ENCODE data around the gene GPX5. TPM values are rescaled to one million over a fixed set of nuclear protein-coding genes. Genes with fewer than 3 reads are reported as not detected.

Gene GPX5
- total and polyA plus RNA-seq, 10 of the 15 experiments (the other 5 are each of a cell fraction or from before 2014, with no cell fraction given), result not detected

DNA sequence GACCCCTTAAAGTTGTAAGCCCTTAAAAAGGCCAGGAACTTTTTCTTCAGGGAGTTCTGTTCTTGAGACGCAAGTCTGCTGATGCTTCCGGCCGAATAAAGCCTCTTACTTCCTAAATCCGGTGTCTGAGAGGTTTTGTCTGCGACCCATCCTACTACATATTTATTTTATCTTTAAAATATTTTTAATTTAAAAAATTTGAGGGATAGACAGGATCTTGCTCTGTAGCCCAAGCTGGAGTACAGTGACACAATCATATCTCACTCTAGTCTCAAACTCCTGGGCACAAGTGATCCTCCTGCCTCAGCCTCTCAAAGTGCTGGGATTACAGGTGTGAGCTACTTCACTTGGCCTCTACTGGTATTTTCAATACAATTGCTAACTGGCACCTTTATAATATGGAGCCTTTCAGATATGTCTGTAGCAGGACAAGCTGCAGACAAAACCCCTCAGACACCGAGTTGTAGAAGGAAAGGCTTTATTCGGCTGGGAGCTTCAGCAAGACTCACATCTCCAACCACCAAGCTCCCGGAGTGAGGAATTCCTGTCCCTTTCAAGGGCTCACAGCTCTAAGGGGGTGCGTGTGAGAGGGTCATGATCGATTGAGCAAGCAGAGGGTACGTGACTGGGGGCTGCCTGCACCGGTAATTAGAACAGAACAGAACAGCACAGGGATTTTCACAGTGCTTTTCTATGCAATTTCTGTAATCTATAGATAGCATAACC is 41.0 kb downstream of the GPX5 start:
- CTCF ChIA-PET, result no interaction called here
- Histone ChIP-seq H3K4me3 (no peak overlapping the region), H4K20me1 (ENCODE audit: control insufficient read depth, insufficient read depth) (no peaks in the 10 kb centered on the region), H3K79me2 (ENCODE audit: control insufficient read depth, insufficient read depth, low read length) (no peaks in the 10 kb centered on the region), H2AFZ (ENCODE audit: control insufficient read depth, low read depth, low read length) (no peak overlapping the region), H3K9ac (ENCODE audit: control insufficient read depth, insufficient read depth, low read length) (no peak overlapping the region), H3K9me3 (replicated peaks; ENCODE audit: control insufficient read depth, insufficient read depth, low read length) (peaks cover 3% of the 10 kb centered on the region; the same call in 2 of the 3 replicates), H3K36me3 (ENCODE audit: control insufficient read depth in 2 of 2, insufficient read depth in 2 of 2, low read length in 1 of 2) (no peaks in the 10 kb centered on the region), H3K4me2 (ENCODE audit: control insufficient read depth, insufficient read depth) (no peak overlapping the region), H3K27me3 (replicated peaks in 1 of 2; ENCODE audit: control insufficient read depth in 2 of 2, insufficient read depth in 2 of 2, low read length in 1 of 2) (no peaks in the 10 kb centered on the region), H3K27ac (ENCODE audit: control insufficient read depth, insufficient read depth) (no peak overlapping the region), H3K4me1 (ENCODE audit: control insufficient read depth, insufficient read depth, low read length) (no peaks in the 10 kb centered on the region)
- DNase-seq (ENCODE audit: low read depth, low spot score) (no peak), ATAC-seq (no peak), FAIRE-seq (no peak)
- POLR2A ChIA-PET, result no interaction called here
- intact Hi-C loops (cut with micrococcal nuclease; ENCODE audit: unreplicated experiment), result no loop called here
- BruUV-seq (replicated peaks), result no TSS peak
- SMC1A ChIA-PET (ENCODE audit: uncharacterized antibody, unreplicated experiment), result no interaction called here
- in situ Hi-C loops (cut with MboI), result no loop called here
- RAD21 ChIA-PET (ENCODE audit: unreplicated experiment), result no interaction called here
- 48% methylated on average over 12 of the region's 12 CpGs for WGBS (ENCODE audit: insufficient coverage, insufficient replicate concordance, low lambda C conversion rate, missing lambda C conversion rate)
- TF ChIP-seq RFX5 (IDR thresholded peaks at IDR 0.05; ENCODE audit: low read depth, low read length), result no peak
- no peak for TF ChIP-seq TBL1XR1 (IDR thresholded peaks at IDR 0.05; ENCODE audit: low read depth, low read length)
- TF ChIP-seq, protein P1, sequence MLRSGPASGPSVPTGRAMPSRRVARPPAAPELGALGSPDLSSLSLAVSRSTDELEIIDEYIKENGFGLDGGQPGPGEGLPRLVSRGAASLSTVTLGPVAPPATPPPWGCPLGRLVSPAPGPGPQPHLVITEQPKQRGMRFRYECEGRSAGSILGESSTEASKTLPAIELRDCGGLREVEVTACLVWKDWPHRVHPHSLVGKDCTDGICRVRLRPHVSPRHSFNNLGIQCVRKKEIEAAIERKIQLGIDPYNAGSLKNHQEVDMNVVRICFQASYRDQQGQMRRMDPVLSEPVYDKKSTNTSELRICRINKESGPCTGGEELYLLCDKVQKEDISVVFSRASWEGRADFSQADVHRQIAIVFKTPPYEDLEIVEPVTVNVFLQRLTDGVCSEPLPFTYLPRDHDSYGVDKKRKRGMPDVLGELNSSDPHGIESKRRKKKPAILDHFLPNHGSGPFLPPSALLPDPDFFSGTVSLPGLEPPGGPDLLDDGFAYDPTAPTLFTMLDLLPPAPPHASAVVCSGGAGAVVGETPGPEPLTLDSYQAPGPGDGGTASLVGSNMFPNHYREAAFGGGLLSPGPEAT (IDR thresholded peaks at IDR 0.05; ENCODE audit: low read depth), result no peak
- TF ChIP-seq RCOR1 (conservative IDR thresholded peaks at IDR 0.05; ENCODE audit: low read depth, low read length), result no peak
- TF ChIP-seq SREBF2 (IDR thresholded peaks at IDR 0.05; ENCODE audit: low read length), result no peak
- TF ChIP-seq IRF4 (IDR thresholded peaks at IDR 0.05; ENCODE audit: low read depth, low read length), result no peak
- no peak for TF ChIP-seq POLR2AphosphoS5 (IDR thresholded peaks at IDR 0.05; ENCODE audit: low read length)
- no peak for TF ChIP-seq HDAC6 (IDR thresholded peaks at IDR 0.05; ENCODE audit: unreplicated experiment)
- no peak for TF ChIP-seq YBX1 (IDR thresholded peaks at IDR 0.05)
- TF ChIP-seq, protein P2, sequence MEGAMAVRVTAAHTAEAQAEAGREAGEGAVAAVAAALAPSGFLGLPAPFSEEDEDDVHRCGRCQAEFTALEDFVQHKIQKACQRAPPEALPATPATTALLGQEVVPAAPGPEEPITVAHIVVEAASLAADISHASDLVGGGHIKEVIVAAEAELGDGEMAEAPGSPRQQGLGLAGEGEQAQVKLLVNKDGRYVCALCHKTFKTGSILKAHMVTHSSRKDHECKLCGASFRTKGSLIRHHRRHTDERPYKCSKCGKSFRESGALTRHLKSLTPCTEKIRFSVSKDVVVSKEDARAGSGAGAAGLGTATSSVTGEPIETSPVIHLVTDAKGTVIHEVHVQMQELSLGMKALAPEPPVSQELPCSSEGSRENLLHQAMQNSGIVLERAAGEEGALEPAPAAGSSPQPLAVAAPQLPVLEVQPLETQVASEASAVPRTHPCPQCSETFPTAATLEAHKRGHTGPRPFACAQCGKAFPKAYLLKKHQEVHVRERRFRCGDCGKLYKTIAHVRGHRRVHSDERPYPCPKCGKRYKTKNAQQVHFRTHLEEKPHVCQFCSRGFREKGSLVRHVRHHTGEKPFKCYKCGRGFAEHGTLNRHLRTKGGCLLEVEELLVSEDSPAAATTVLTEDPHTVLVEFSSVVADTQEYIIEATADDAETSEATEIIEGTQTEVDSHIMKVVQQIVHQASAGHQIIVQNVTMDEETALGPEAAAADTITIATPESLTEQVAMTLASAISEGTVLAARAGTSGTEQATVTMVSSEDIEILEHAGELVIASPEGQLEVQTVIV (IDR thresholded peaks at IDR 0.05; ENCODE audit: borderline replicate concordance, partially characterized antibody), result no peak
- TF ChIP-seq SIX5 (IDR thresholded peaks at IDR 0.05; ENCODE audit: low read depth, low read length, severe bottlenecking), result no peak
- TF ChIP-seq, protein P3, sequence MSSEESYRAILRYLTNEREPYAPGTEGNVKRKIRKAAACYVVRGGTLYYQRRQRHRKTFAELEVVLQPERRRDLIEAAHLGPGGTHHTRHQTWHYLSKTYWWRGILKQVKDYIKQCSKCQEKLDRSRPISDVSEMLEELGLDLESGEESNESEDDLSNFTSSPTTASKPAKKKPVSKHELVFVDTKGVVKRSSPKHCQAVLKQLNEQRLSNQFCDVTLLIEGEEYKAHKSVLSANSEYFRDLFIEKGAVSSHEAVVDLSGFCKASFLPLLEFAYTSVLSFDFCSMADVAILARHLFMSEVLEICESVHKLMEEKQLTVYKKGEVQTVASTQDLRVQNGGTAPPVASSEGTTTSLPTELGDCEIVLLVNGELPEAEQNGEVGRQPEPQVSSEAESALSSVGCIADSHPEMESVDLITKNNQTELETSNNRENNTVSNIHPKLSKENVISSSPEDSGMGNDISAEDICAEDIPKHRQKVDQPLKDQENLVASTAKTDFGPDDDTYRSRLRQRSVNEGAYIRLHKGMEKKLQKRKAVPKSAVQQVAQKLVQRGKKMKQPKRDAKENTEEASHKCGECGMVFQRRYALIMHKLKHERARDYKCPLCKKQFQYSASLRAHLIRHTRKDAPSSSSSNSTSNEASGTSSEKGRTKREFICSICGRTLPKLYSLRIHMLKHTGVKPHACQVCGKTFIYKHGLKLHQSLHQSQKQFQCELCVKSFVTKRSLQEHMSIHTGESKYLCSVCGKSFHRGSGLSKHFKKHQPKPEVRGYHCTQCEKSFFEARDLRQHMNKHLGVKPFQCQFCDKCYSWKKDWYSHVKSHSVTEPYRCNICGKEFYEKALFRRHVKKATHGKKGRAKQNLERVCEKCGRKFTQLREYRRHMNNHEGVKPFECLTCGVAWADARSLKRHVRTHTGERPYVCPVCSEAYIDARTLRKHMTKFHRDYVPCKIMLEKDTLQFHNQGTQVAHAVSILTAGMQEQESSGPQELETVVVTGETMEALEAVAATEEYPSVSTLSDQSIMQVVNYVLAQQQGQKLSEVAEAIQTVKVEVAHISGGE (CRISPR knock-in tag; IDR thresholded peaks at IDR 0.05), result no peak
- no peak for TF ChIP-seq NFYB (IDR thresholded peaks at IDR 0.05; ENCODE audit: insufficient read depth, low read depth, low read length)
- no peak for TF ChIP-seq BACH1 (IDR thresholded peaks at IDR 0.05; ENCODE audit: borderline replicate concordance)
- TF ChIP-seq, protein P4, sequence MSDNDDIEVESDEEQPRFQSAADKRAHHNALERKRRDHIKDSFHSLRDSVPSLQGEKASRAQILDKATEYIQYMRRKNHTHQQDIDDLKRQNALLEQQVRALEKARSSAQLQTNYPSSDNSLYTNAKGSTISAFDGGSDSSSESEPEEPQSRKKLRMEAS (IDR thresholded peaks at IDR 0.05; ENCODE audit: low read depth, low read length), result no peak
- TF ChIP-seq FOS (IDR thresholded peaks at IDR 0.05; ENCODE audit: borderline replicate concordance, extremely low read depth, insufficient read length), result no peak
